IPS DF 19.7 (cell line): Measurements from ENCODE around the gene HCFC1.

Source experiments
- DNase-seq: peaks from one replicate; pipeline ENCODE4 v3.0.0-alpha.2; 2013; ENCODE audit warnings: low read depth, low spot score

Gene HCFC1

DNA sequence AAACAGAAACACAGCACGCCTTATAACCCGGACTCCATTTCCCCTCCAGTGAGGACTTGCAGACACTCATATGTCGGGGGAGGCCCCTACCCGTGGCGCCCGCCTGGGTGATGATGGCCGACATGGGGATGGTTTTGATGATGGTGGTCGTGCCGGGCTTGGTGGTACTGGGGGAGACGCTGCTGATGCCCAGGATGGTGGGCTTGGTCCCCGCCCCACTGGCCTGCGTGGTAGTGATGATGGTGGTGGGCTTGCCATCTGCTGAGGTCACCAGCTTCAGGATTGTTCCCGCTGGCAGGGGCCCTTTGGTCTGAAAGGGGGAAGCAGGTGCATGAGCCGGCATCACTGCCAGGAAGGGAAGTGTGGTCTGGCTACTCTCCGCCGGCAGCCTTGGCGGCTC lies 14.4 kb downstream of the HCFC1 start:
- no peak for DNase-seq

- DNase-seq, result no peak
Observed at GRCh38 chrX:153956044-153956907, 15.3 kb downstream of the HCFC1 start.

GRCh38 chrX:153955228-153955732 lies 16.3 kb downstream of the HCFC1 start:
- no peak for DNase-seq

DNA sequence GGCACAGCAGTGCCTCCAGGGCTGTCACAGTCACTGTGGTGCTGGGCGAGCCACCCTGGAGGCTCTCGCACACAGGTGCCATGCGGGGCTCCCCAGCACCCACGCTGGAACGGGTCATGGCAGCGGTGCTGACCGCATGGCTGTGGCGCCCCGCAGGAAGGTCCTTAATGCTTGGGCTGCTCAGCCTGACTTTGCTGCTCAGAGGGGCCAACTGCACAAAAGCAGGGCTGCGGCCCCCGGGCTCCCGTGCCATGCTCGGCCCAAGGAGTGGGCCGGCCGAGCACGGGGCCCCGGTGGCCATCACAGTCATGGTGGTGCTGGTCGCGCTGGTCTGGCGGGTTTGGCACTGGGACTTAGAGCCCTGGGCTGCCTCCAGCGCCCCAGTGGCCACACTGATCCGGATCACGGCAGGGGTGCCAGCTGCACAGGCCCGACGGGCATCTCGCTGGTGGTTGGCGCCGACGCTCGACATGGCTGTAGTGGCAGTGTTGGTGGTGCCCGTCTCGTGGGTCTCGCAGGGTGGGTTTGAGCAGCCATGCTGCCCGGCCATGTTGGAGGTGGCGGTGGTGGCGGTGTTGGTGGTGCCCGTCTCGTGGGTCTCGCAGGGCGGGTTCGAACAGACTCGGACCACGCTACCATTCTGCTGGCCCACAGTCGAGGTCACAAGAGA lies 16.9 kb downstream of the HCFC1 start:
- no peak for DNase-seq

DNA sequence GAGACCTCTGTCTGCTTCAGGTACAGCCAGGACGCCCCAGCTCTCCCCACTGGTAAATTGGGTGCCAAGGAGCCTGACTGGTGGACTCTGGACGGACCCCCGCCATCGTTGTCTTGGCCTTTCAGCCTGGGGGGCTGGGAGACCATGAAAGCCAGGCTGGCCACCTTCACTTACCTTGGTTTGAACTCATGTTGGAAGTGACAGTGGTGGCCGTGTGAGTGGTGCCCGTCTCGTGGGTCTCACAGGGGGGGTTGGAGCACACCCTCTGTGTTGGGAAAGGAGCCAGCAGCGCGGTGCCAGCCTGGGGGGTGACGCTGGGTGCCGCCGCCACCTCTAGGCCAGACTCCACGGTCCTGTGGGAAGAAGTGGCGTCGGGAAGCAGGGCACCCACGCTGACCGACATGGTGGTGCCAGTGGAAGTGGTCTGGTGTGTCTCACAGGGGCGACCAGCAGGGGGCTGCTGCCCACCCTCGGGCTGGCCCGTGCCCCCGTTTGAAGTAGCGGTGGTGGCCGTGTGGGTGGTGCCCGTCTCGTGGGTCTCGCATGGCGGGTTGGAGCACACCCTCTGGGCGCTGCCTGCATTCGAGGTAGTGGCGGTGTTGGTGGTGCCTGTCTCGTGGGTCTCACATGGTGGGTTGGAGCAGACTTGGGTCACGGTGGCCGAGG lies 17.6 kb downstream of the HCFC1 start:
- DNase-seq, result no peak

DNA sequence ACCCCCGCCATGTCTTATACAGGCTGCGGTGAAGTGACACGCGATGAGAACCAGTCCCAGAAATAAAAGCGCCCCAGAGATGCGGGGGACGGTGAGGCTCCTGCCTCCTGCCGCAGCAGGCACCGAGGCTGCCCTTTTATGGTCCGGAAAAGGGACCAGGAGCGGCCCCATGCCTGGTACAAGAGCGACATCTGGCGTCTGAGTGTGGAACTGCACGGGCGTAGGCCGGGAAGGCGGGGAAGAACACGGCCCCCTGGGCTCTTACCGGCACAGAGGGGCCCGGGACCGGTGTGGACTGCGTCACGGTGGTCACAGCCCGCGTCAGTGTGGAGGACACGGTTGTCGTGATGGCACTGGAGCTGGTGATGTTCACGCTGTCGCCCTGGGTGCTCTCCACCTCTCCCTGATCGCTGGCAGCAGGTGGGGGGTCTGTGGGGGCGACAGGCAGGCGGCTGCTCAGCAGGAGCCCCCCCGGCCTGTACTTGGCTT lies 18.2 kb downstream of the HCFC1 start:
- DNase-seq, result no peak

DNA sequence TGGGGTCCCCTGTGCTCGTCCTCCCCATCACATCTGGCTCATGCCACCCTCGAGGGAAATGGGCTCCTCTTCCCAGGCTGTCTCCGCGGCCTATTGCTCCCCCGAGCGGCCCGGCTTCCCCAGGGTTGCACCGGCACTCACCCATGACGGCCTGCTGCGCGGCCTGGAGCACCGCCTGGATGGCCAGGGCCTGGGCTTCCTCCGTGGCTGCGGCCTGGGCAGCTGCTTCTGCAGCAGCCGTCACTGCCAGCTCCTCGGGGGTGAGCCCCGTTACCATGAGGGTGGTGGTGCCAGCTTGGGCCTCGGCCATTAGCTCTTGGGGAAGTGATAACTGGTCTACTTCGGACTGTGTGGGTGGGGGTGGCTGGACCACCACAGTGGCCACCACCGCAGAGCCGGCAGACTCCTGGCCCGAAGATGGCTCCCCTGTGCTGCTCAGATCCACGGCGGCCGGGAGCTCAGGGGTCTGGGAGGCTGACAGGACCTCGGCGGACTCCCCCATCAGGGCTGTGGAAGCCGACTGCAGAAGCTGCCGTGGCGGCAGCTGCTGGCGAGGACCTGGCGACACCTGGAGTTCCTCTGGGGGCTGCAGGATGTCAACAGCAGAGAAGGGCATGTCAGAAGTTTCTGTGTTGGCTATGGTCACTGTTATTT lies 19.1 kb downstream of the HCFC1 start:
- no peak for DNase-seq

GRCh38 chrX:153951683-153952372 lies 19.8 kb downstream of the HCFC1 start:
- no peak for DNase-seq

DNA sequence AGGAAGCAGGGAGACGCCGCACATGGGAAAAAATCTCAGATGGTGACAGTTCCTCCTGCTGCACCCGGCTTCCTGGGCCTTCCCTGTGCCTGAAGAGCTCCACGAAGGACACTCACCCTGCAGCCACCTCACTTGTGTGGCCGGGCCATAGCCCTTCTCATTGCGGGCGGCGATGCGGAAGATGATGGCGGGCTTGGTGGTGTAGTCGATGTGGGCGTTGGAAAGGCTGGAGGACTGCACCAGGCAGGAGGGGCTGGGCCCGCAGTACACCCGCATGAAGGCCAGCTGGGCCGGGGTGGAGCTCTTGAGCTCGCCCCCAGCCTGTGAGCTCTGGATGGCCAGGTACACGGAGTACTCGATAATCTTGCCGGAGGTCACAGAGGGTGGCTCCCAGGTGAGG lies 21.5 kb downstream of the HCFC1 start:
- no peak for DNase-seq

DNA sequence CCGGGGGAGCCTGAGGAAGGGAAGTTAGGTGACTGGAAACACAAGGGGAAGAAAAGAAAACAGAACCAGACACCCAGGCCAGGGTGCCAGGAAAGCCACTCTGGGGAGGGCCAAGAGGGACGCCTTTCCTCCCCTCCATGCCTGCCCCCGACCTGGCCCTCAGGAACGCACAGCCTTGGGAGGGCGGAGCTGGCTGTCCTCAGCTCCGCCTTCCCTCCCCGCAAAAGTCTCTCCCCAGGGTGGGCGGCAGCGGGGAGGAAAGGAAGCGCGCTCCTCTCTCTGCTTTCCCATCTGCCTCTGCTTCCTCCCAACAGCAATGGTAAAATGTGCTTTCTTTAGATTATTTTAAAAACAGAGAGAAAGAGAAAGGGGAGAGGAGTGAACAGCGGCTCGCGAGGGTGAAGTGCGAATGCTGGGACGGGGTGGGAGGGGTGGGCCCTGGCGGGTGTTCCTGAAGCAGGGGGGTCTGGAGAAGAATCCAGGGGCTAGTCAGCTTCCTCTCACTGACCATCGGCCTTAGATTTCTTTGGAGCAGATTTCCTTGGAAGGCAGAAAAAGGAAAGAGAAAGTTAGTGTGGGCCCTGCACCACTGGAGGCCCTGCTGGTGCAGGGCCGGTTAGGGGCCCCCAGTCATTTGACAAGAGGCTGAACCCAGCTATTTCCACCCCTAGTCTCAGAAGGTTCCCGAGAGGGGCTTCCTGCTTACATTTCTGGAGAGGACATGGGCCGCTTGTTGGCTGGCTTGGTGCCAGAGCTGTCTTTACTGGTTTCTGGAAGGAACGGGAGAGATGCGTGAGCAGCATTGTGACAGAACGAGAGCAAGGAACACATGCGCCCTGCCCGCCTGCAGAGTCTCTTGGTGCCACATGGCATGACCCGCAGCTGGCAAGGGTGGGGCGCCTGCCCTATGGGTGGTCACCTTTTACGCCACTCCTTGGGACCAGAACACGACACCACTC lies 22.5 kb downstream of the HCFC1 start:
- no peak for DNase-seq

- DNase-seq, result no peak
Observed at GRCh38 chrX:153948002-153948466, 23.6 kb downstream of the HCFC1 start.

DNA sequence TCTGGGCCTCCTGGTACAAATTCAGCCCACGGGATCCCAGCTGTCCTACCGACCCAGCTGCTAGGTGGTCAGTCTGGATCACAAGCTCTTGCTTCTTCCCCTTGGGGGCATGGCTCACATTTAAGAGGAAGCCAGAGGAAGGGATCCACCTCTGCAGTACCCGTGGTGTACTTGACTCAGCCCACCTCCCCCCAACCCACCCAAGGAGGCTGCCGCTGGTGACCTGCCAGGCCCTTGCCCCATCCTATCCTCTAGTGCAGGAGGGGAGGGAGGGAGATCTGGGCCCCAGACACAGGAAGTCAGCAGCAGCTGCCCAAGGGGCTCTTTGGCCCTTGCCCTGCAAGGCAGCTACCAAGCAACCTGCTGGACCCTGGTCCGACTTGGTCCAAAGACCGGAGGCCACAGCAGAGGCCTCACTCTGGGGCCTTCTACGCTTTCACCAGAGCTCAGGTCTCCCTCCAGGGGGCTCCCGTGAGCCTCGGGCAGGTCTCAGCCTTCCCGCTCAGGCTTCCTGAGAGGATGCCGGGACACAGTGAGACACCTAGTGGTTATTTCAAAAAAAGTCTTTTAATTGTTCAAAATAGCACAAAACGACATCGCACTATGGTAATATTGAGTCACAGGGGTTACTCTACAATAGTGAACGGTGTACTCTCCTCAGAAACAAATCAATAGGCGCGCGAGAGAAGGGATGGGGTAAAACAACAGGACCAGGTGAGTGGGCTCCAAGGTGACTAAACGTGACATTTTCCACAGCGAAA lies 24.4 kb downstream of the HCFC1 start:
- DNase-seq, result no peak

DNA sequence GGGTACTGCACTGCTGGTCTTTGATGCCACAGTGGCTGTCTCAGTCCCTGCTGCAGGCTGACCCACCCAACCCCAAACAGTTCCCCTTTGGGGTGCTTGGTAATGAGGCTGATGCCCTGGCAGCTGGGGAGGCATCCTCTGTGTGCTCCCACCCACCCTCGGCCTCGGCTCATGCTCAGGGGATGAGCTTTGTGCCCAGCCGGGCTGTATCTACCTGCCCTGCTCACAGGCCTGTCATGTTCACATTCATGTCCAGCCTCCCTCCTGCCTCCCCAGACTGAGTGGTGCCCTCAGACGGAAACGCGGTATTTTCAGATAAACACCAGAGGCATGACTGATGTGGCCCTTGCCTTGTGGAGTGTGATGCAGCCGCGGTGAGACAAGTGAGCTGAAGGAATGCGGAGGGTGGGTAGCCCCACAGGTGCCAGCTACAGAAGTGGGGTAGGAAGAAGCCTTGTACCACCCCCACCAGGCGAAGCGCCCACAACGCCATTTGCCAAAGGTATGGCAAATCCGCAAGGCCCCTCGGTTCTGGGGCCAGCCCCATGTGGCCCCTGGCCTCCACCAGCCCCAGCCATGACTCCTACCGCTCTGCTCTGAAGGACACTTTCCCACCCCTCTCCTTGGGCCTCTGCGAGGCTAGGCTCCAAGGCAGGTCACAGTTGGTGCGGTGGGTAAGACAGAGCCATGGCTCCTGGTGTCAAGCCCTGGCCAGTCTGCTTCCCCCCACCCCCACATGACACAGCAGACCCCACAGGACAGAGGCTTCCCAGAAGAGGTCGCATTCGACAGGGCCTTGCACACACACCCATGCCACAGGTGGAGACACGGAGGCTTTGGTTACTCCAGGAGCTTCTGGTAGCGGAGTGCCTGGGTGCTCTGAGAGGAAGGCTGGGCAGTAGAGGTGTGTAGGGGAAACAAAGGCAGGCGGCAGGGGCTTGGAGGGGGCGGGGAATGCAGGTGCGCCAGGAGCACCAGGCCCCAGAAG lies 25.4 kb downstream of the HCFC1 start:
- no peak for DNase-seq

- DNase-seq, result no peak
Observed at GRCh38 chrX:153944800-153945150, 26.8 kb downstream of the HCFC1 start.

GRCh38 chrX:153944140-153944799 lies 27.3 kb downstream of the HCFC1 start, which contains the start of gene RENBP:
RENBP (minus strand) TSS chrX:153944643; CDS start chrX:153944610, 33 bp downstream.
- DNase-seq, result no peak

DNA sequence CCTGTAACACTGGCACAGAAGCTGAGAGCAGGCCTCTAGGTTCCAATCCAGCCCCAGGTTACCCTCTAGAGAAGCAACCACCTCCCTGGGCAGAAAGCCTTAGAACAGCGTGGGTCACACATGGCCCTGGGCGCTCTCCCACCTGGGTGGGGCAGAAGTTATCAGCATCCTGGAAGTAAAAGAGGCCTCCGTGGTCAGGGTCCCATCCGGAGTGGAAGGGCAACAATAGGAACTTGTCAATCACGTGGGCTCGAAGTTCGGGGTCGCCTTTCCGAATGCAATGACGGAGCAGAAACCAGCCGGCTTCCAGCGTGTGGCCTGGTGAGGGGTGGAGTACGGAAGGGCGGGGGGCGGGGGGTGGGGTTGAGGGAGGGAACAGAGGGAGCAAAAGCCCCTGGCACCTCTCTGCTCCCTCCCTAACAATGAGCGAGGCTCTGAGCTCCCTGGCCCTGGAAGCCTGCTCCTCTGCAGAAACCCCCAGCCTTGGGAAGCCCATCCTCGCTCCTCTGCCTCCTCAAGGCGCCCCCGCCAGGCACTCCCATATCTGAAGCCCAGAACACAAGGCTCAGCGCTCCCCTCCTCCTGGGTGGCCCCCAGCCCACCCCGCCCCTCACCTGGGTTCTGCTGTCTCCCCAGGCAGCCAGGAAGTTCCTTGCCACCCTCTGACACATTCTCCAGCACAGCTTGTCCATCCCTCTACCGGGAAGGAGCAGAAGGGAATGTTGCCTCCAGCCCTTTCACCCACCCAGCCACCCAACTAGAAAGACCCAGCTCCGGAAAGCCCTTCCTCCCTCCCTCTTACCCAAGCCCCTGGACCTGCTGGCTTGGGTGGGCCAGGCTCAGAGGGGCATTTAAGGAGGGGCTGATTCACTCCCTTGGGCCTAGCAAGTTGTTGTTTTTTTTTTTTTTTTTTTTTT lies 30.0 kb downstream of the HCFC1 start:
- DNase-seq, result no peak
